ENCODE data around the gene GATA5.

- TF ChIP-seq CTCF (IDR thresholded peaks at IDR 0.05; ENCODE audit: insufficient read depth, low read depth, low read length): no peak
- no peak for TF ChIP-seq EZH2 (IDR thresholded peaks at IDR 0.05; ENCODE audit: insufficient read depth, low read length)
Observed at GRCh38 chr20:62511915-62512610, 36.3 kb upstream of the GATA5 start.
